Lung (tissue), 12 donors: Measurements from ENCODE around the gene HMGCS2. TPM values are rescaled to one million over a fixed set of nuclear protein-coding genes. Genes with fewer than 3 reads are reported as not detected.

Experiments
- ATAC-seq: fragments of 200-7000 bp; cut with Tn5 transposase; one replicate; pipeline ENCODE4 v1.9.1; 2020; ENCODE audit warnings: moderate number of reproducible peaks; ENCODE audit not compliant: insufficient read depth, low FRiP score
- DNase-seq, 3 donors: peaks; one replicate each; pipeline ENCODE4 v3.0.0-alpha.2; 2013 to 2017
- H3K27ac ChIP-seq, 2 donors: one replicate each; pipeline ENCODE4 v1.5.1; 2013; ENCODE audit warnings: mild to moderate bottlenecking in 2 of 2, moderate library complexity in 2 of 2, control low read depth in 1 of 2, inconsistent platforms in 1 of 2, low read depth in 1 of 2, low read length in 1 of 2
- H3K27me3 ChIP-seq, 3 donors: one replicate each; pipeline ENCODE4 v1.5.1; 2013; ENCODE audit warnings: low read length in 2 of 3; ENCODE audit not compliant: control insufficient read depth in 3 of 3, insufficient read depth in 3 of 3
- H3K36me3 ChIP-seq, 4 donors: one replicate each; pipeline ENCODE4 v1.5.1; 2013; ENCODE audit warnings: low read length in 4 of 4, mild to moderate bottlenecking in 1 of 4, moderate library complexity in 1 of 4; ENCODE audit not compliant: control insufficient read depth in 4 of 4, insufficient read depth in 4 of 4
- H3K4me1 ChIP-seq, 5 donors: one replicate each; pipeline ENCODE4 v1.5.1; 2013; ENCODE audit warnings: low read length in 5 of 5, mild to moderate bottlenecking in 2 of 5, moderate library complexity in 1 of 5; ENCODE audit not compliant: control insufficient read depth in 5 of 5, insufficient read depth in 5 of 5
- H3K4me3 ChIP-seq: one replicate; pipeline ENCODE4 v1.5.1; 2013; ENCODE audit warnings: mild to moderate bottlenecking, control low read depth, moderate library complexity
- H3K9ac ChIP-seq, 2 donors: one replicate each; pipeline ENCODE4 v1.5.1; 2013; ENCODE audit warnings: low read length in 2 of 2, control low read depth in 1 of 2; ENCODE audit not compliant: insufficient read depth in 1 of 2
- H3K9me3 ChIP-seq, 4 donors: one replicate each; pipeline ENCODE4 v1.5.1; 2013; ENCODE audit warnings: low read length in 3 of 4, mild to moderate bottlenecking in 1 of 4, moderate library complexity in 1 of 4; ENCODE audit not compliant: control insufficient read depth in 4 of 4, insufficient read depth in 3 of 4
- WGBS, 2 donors: extraction: QIAGEN DNeasy Blood & Tissue Kit; methylation state at CpG; one replicate each; pipeline ENCODE4 v1.1.7; 2013; 5-methylcytosine and 5-hydroxymethylcytosine counted together
- polyA plus RNA-seq, 2 donors: library from polyadenylated mRNA; stranded (reverse); fragments of 200-250 nt; gene quantifications; one replicate each; pipeline ENCODE4 v1.2.1, GENCODE V29; 2013
- total RNA-seq, 2 donors: library from RNA; depleted of rRNA in 1 of 2; stranded (reverse); fragments of >200 nt in 1 of 2; gene quantifications; one replicate each; pipeline ENCODE4 v1.2.1, GENCODE V29; 2014 to 2021
- TF ChIP-seq, protein P1 (sequence below): IDR thresholded peaks from 2 replicates; pipeline ENCODE4 v1.5.1; 2012; ENCODE audit warnings: mild to moderate bottlenecking; ENCODE audit errors: control extremely low read depth, extremely low read depth
- donor health status: control.
- donor health status: control.
- donor health status: Bipolar disorder and iron deficiency.
- donor health status: healthy.
- donor health status: DM: yes; HTN: yes; CAD: no.

The HMGCS2 gene
- total and polyA plus RNA-seq, 4 donors = 0.28 to 4.2 (median 0.52) TPM; not detected in 1

DNA sequence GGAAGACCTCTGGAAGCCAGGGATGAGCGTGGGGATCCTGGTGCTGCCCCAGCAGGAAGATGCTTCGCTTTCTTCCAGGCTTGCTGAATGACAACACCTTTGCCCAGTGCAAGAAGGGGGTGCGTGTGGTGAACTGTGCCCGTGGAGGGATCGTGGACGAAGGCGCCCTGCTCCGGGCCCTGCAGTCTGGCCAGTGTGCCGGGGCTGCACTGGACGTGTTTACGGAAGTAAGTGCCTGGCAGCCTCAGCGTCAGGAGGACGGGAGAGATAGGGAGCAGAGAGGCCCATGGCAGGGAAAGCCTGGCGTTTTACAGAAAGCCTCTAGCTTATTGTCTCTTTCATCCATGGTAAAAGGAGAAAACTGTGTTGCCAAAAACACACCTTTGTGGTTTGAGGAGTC, 33.5 kb downstream of the HMGCS2 start:
- no peak overlapping the region for H3K9ac ChIP-seq
- 93 to 94% methylated on average over 14 of the region's 14 CpGs for WGBS, 2 donors
- ATAC-seq (no peak), DNase-seq (no peak)
- no peak overlapping the region for H3K4me3 ChIP-seq
- H3K9me3 ChIP-seq = no peaks in the 10 kb centered on the region
- TF ChIP-seq, protein P1, sequence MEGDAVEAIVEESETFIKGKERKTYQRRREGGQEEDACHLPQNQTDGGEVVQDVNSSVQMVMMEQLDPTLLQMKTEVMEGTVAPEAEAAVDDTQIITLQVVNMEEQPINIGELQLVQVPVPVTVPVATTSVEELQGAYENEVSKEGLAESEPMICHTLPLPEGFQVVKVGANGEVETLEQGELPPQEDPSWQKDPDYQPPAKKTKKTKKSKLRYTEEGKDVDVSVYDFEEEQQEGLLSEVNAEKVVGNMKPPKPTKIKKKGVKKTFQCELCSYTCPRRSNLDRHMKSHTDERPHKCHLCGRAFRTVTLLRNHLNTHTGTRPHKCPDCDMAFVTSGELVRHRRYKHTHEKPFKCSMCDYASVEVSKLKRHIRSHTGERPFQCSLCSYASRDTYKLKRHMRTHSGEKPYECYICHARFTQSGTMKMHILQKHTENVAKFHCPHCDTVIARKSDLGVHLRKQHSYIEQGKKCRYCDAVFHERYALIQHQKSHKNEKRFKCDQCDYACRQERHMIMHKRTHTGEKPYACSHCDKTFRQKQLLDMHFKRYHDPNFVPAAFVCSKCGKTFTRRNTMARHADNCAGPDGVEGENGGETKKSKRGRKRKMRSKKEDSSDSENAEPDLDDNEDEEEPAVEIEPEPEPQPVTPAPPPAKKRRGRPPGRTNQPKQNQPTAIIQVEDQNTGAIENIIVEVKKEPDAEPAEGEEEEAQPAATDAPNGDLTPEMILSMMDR = no peak
- H3K36me3 ChIP-seq = peaks cover 0 to 22% (median 12%) of the 10 kb centered on the region in 4 donors
- H3K27ac ChIP-seq = no peak overlapping the region
- peaks cover 0 to 6% (median 0%) of the 10 kb centered on the region in 5 donors for H3K4me1 ChIP-seq
- no peaks in the 10 kb centered on the region for H3K27me3 ChIP-seq

DNA sequence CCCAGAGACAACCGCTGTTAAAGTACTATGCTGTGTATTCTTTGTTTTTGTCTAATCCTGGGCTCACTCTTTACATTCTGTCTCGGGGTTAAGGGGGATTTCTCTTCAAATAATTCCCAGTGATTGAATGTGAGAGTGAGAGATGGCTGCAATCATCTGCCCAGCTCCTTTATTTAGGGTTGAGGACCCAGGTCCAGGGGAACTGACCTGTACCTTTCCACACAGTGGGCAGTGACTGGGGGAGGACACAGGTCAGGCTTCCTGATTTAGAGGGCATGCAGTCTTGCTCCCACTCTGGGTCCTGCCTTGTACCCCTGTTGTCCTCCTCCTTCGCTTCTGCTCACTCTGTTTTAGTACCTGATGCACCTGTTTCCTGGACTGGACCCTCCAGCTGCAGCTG, 35.0 kb downstream of the HMGCS2 start:
- Histone ChIP-seq H3K9me3 (no peaks in the 10 kb centered on the region), H3K27me3 (no peaks in the 10 kb centered on the region), H3K9ac (no peak overlapping the region), H3K36me3 (peaks cover 0 to 33% (median 17%) of the 10 kb centered on the region in 4 donors), H3K27ac (no peak overlapping the region), H3K4me1 (peaks cover 0 to 6% (median 0%) of the 10 kb centered on the region in 5 donors), H3K4me3 (no peak overlapping the region)
- WGBS, 2 donors = 90 to 93% methylated on average over 3 of the region's 3 CpGs
- ATAC-seq (no peak), DNase-seq (no peak)
- TF ChIP-seq, protein P1 = no peak

DNA sequence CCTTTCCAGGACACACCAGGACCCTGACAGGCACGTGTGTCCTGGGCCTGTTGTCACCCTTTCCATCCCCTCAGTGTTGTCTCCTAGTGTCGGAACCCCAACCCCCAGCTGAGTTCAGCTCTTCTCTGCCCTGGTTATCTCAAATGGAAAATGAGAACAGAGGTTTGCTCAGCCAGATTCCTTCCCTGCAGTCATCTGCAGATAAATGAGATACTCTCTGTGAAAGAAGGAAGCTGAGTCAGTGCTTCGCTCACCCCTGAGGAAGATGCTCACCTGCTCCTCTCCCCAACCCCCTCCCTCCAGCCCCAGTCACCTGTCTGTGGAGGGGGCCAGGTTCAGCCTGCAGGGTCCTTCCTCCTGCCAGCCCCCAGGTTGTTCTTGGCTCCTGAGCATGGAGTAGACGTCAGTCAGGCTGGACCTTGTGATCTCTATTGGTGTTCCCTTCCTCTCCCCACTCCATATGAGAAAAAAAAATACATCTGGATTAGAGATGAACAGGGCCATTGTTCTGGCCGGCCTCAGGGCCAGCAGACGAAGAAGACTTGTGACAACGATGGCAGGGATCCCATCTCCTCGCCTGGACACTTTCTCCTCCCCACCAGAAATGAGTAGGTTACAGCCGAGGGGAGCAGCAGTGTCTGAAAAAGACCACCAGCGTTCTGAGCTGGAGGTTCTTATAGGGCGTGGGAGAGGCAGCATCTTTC, 36.1 kb downstream of the HMGCS2 start:
- no peaks in the 10 kb centered on the region for H3K9me3 ChIP-seq
- no peaks in the 10 kb centered on the region for H3K27me3 ChIP-seq
- DNase-seq (no peak), ATAC-seq (no peak)
- no peak overlapping the region for H3K4me3 ChIP-seq
- H3K9ac ChIP-seq = no peak overlapping the region
- TF ChIP-seq, protein P1 = no peak
- WGBS, 2 donors = 86 to 95% methylated on average over 11 of the region's 11 CpGs
- peaks cover 0 to 6% (median 0%) of the 10 kb centered on the region in 5 donors for H3K4me1 ChIP-seq
- peaks cover 0 to 37% (median 17%) of the 10 kb centered on the region in 4 donors for H3K36me3 ChIP-seq
- H3K27ac ChIP-seq = no peak overlapping the region
